Gastrocnemius medialis (tissue), 4 donors: ENCODE results near the gene SWT1.

Source experiments
- POLR2A ChIP-seq, 2 donors: fragments of 450-650 bp; IDR thresholded peaks; one replicate each; pipeline ENCODE4 v1.6.1; 2017; ENCODE audit warnings: antibody characterized with exemption in 2 of 2, mild to moderate bottlenecking in 2 of 2, moderate library complexity in 2 of 2
- TF ChIP-seq, protein P1 (sequence below), 5 experiments: fragments of 450-650 bp in 3 of 5; fragments of 200-600 bp in 2 of 5; sonication (generic) in 2 of 5; IDR thresholded peaks in 4 of 5; conservative IDR thresholded peaks in 1 of 5; 1 replicate in 4 of 5; 2 replicates in 1 of 5; pipeline ENCODE4 v1.5.1; 2016 to 2019; ENCODE audit warnings: antibody characterized with exemption in 5 of 5, mild to moderate bottlenecking in 3 of 5, moderate library complexity in 3 of 5

DNA sequence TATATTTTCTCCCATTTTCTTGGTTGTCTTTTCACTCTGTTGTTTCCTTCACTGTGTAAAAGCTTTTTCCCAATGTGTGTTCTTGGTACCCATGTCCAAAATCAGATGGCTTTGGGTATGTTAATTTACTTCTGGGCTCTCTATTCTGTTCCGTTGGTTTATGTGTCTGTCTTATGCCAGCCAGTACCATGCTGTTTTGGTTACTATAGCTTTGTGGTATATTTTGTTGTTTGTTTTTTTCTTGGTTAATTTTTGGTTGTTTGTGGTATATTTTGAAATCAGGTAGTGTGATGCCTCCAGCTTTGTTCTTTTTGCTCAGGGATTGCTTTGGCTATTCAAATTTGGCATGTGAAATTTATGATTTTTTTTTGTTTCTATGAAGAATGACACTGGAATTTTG is 67.2 kb downstream of the SWT1 start:
- TF ChIP-seq, protein P1, sequence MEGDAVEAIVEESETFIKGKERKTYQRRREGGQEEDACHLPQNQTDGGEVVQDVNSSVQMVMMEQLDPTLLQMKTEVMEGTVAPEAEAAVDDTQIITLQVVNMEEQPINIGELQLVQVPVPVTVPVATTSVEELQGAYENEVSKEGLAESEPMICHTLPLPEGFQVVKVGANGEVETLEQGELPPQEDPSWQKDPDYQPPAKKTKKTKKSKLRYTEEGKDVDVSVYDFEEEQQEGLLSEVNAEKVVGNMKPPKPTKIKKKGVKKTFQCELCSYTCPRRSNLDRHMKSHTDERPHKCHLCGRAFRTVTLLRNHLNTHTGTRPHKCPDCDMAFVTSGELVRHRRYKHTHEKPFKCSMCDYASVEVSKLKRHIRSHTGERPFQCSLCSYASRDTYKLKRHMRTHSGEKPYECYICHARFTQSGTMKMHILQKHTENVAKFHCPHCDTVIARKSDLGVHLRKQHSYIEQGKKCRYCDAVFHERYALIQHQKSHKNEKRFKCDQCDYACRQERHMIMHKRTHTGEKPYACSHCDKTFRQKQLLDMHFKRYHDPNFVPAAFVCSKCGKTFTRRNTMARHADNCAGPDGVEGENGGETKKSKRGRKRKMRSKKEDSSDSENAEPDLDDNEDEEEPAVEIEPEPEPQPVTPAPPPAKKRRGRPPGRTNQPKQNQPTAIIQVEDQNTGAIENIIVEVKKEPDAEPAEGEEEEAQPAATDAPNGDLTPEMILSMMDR (IDR thresholded peaks at IDR 0.05 in 4 of 5, conservative IDR thresholded peaks at IDR 0.05 in 1 of 5): no peak
- TF ChIP-seq POLR2A (IDR thresholded peaks at IDR 0.05): no peak
